ENCODE results near the gene SDCCAG8. TPM values are rescaled to one million over a fixed set of nuclear protein-coding genes. Genes with fewer than 3 reads are reported as not detected.

The SDCCAG8 gene
- total RNA-seq, 1 donor from 2014 or later = 26.7 TPM

- Mint-ChIP-seq H3K27ac (ENCODE audit: unreplicated experiment) (no peak overlapping the region), H3K9me3 (ENCODE audit: unreplicated experiment) (no peaks in the 10 kb centered on the region), H3K27me3 (ENCODE audit: unreplicated experiment) (no peaks in the 10 kb centered on the region), H3K4me3 (ENCODE audit: unreplicated experiment) (no peak overlapping the region), H3K36me3 (ENCODE audit: unreplicated experiment) (peaks cover 3% of the 10 kb centered on the region), H3K4me1 (ENCODE audit: unreplicated experiment) (peaks cover 24% of the 10 kb centered on the region)
- TF ChIP-seq CTCF (IDR thresholded peaks at IDR 0.05) = no peak
- no peak for DNase-seq (ENCODE audit: extremely low spot score, unreplicated experiment)
Measured at GRCh38 chr1:243258731-243259130, 2.9 kb downstream of the SDCCAG8 start.

GRCh38 chr1:243260221-243260880 is 4.5 kb downstream of the SDCCAG8 start:
- Mint-ChIP-seq H3K4me1 (ENCODE audit: unreplicated experiment) (peaks cover 33% of the 10 kb centered on the region), H3K27me3 (ENCODE audit: unreplicated experiment) (no peaks in the 10 kb centered on the region), H3K4me3 (ENCODE audit: unreplicated experiment) (no peak overlapping the region), H3K36me3 (ENCODE audit: unreplicated experiment) (peaks cover 3% of the 10 kb centered on the region), H3K27ac (ENCODE audit: unreplicated experiment) (no peak overlapping the region), H3K9me3 (ENCODE audit: unreplicated experiment) (no peaks in the 10 kb centered on the region)
- no peak for DNase-seq (ENCODE audit: extremely low spot score, unreplicated experiment)
- TF ChIP-seq CTCF (IDR thresholded peaks at IDR 0.05) = no peak

GRCh38 chr1:243261390-243261789 is 5.5 kb downstream of the SDCCAG8 start:
- no peak for TF ChIP-seq CTCF (IDR thresholded peaks at IDR 0.05)
- Mint-ChIP-seq H3K27ac (ENCODE audit: unreplicated experiment) (no peak overlapping the region), H3K27me3 (ENCODE audit: unreplicated experiment) (no peaks in the 10 kb centered on the region), H3K4me3 (ENCODE audit: unreplicated experiment) (no peak overlapping the region), H3K36me3 (ENCODE audit: unreplicated experiment) (peaks cover 3% of the 10 kb centered on the region), H3K9me3 (ENCODE audit: unreplicated experiment) (no peaks in the 10 kb centered on the region), H3K4me1 (ENCODE audit: unreplicated experiment) (peaks cover 33% of the 10 kb centered on the region)
- DNase-seq (ENCODE audit: extremely low spot score, unreplicated experiment) = no peak

GRCh38 chr1:243264717-243265116 is 8.9 kb downstream of the SDCCAG8 start:
- TF ChIP-seq CTCF (IDR thresholded peaks at IDR 0.05) = no peak

GRCh38 chr1:243266231-243266630 is 10.4 kb downstream of the SDCCAG8 start:
- no peak for TF ChIP-seq CTCF (IDR thresholded peaks at IDR 0.05)
- Mint-ChIP-seq H3K36me3 (ENCODE audit: unreplicated experiment) (peaks cover 8% of the 10 kb centered on the region), H3K9me3 (ENCODE audit: unreplicated experiment) (no peaks in the 10 kb centered on the region), H3K4me1 (ENCODE audit: unreplicated experiment) (peaks cover 36% of the 10 kb centered on the region), H3K27me3 (ENCODE audit: unreplicated experiment) (no peaks in the 10 kb centered on the region), H3K4me3 (ENCODE audit: unreplicated experiment) (no peak overlapping the region), H3K27ac (ENCODE audit: unreplicated experiment) (no peak overlapping the region)
- no peak for DNase-seq (ENCODE audit: extremely low spot score, unreplicated experiment)

More at GRCh38 chr1:243264717-243265116, 8.9 kb downstream of the SDCCAG8 start:
- H3K4me1 Mint-ChIP-seq (ENCODE audit: unreplicated experiment) = peaks cover 35% of the 10 kb centered on the region
- peak overlapping the region; percentile 24 for H3K27ac Mint-ChIP-seq (ENCODE audit: unreplicated experiment)
- peaks cover 3% of the 10 kb centered on the region for H3K36me3 Mint-ChIP-seq (ENCODE audit: unreplicated experiment)
- H3K9me3 Mint-ChIP-seq (ENCODE audit: unreplicated experiment) = no peaks in the 10 kb centered on the region
- no peaks in the 10 kb centered on the region for H3K27me3 Mint-ChIP-seq (ENCODE audit: unreplicated experiment)
- no peak for DNase-seq (ENCODE audit: extremely low spot score, unreplicated experiment)
- H3K4me3 Mint-ChIP-seq (ENCODE audit: unreplicated experiment) = no peak overlapping the region
